Right atrium auricular region (tissue), 2 donors: ENCODE results near the gene KNSTRN. TPM values are rescaled to one million over a fixed set of nuclear protein-coding genes. Genes with fewer than 3 reads are reported as not detected.
A peak's percentile ranks its signal among the peaks of the same experiment; 100 is the strongest.

ENCODE experiments used
- DNase-seq: peaks from one replicate; pipeline ENCODE4 v3.0.0-alpha.2; 2019; ENCODE audit warnings: low spot score
- H3K27ac ChIP-seq, 2 donors: fragments of 200-600 bp; sonication (generic); 1 replicate in 1 of 2; 2 replicates in 1 of 2; pipeline ENCODE4 v1.5.1; 2016 to 2019
- H3K27me3 ChIP-seq, 2 donors: fragments of 200-600 bp; sonication (generic); one replicate each; pipeline versions ENCODE4 v1.5.1 to v1.6.0; 2017 to 2019
- H3K36me3 ChIP-seq: fragments of 200-600 bp; sonication (generic); one replicate; pipeline ENCODE4 v1.5.1; 2016
- H3K4me1 ChIP-seq, 2 donors: fragments of 200-600 bp; sonication (generic); one replicate each; pipeline versions ENCODE4 v1.5.1 to v1.6.0; 2017 to 2019
- H3K4me3 ChIP-seq, 2 donors: fragments of 200-600 bp; sonication (generic); 1 replicate in 1 of 2; 2 replicates in 1 of 2; pipeline ENCODE4 v1.5.1; 2017 to 2019; ENCODE audit warnings: mild to moderate bottlenecking in 1 of 2, moderate library complexity in 1 of 2
- H3K9me3 ChIP-seq, 2 donors: fragments of 200-600 bp; sonication (generic); one replicate each; pipeline ENCODE4 v1.5.1; 2019
- total RNA-seq, 2 donors: library from RNA; depleted of rRNA; stranded (reverse); fragments of >200 nt; gene quantifications; one replicate each; pipeline ENCODE4 v1.1.0, GENCODE V29; 2016
- TF ChIP-seq, protein P1 (sequence below), 2 donors: fragments of 200-600 bp; sonication (generic); IDR thresholded peaks; one replicate each; pipeline ENCODE4 v1.5.1; 2019; ENCODE audit warnings: antibody characterized with exemption in 2 of 2

KNSTRN gene
- total RNA-seq, 2 donors from 2014 or later, result 8.4 to 12.9 TPM

DNA sequence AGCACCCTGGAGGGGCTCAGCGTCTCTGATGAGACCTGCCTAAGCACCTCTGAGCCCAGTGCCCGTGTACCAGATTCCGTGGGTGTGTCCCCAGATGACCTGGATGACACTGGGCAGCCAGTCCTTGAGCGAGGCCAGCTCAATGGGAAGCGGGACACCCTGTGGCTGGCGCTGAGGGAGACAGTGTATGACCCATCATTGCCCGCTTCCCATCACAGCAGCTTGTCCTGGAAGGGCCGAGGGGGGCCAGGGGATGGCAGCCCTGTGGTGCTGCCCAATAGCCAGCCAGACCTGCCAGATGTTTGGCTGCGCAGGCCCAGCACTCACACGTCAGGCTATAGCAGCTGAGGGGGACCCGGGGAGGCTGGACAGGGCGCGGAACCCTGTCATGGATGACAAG is 12.6 kb upstream of the KNSTRN start:
- Histone ChIP-seq H3K27me3 (no peaks in the 10 kb centered on the region), H3K4me1 (peaks cover 0 to 32% of the 10 kb centered on the region in 2 donors), H3K36me3 (no peaks in the 10 kb centered on the region), H3K4me3 (no peak overlapping the region), H3K9me3 (no peaks in the 10 kb centered on the region), H3K27ac (no peak overlapping the region)
- no peak for DNase-seq
- TF ChIP-seq, protein P1, sequence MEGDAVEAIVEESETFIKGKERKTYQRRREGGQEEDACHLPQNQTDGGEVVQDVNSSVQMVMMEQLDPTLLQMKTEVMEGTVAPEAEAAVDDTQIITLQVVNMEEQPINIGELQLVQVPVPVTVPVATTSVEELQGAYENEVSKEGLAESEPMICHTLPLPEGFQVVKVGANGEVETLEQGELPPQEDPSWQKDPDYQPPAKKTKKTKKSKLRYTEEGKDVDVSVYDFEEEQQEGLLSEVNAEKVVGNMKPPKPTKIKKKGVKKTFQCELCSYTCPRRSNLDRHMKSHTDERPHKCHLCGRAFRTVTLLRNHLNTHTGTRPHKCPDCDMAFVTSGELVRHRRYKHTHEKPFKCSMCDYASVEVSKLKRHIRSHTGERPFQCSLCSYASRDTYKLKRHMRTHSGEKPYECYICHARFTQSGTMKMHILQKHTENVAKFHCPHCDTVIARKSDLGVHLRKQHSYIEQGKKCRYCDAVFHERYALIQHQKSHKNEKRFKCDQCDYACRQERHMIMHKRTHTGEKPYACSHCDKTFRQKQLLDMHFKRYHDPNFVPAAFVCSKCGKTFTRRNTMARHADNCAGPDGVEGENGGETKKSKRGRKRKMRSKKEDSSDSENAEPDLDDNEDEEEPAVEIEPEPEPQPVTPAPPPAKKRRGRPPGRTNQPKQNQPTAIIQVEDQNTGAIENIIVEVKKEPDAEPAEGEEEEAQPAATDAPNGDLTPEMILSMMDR (IDR thresholded peaks at IDR 0.05), result no peak

DNA sequence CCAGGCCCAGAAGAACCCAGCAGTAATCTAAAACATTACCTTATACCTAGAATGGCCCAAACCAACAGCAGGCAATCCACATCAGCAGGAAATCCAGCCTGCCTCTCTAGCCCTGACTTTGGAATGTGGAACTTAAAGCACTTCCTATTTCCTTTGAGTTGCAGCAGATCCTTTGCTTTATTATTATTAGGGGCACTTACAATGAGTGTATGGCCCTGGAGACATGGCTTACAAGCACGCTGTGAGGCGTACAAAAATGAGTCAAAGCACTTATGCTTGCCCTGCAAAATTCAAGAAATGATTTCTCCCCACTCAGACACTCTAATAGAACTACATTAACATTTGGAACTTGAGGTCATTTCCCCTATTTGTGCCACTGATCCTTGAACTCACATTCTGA is 9.5 kb upstream of the KNSTRN start:
- Histone ChIP-seq H3K4me1 (peaks cover 0 to 6% of the 10 kb centered on the region in 2 donors), H3K27me3 (no peaks in the 10 kb centered on the region), H3K27ac (no peak overlapping the region), H3K4me3 (no peak overlapping the region), H3K36me3 (no peaks in the 10 kb centered on the region), H3K9me3 (no peaks in the 10 kb centered on the region)
- no peak for DNase-seq
- TF ChIP-seq, protein P1 (IDR thresholded peaks at IDR 0.05), result no peak

DNA sequence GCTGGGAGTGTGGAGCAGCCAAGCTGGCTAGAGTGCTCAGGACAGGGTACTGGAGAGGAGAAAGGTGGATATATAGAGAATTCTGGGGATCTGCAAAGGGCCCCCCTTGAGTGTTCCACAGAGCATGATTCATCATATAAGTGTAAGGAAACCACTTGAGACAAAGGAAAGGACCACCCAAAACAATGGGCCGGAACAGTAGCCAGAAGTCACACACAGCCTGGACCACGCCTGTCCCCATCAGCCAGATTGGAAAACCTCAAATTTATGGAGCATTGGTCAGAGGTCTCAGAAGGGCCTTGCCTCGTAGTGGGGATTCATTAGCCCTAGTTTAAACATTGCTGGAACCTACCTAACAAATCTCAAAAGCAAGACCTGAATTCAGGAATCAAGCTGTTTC is 4.9 kb upstream of the KNSTRN start:
- DNase-seq, result no peak
- Histone ChIP-seq H3K4me3 (no peak overlapping the region), H3K27ac (no peak overlapping the region), H3K36me3 (no peaks in the 10 kb centered on the region), H3K9me3 (no peaks in the 10 kb centered on the region), H3K27me3 (no peaks in the 10 kb centered on the region), H3K4me1 (peaks cover 0 to 18% of the 10 kb centered on the region in 2 donors)
- TF ChIP-seq, protein P1 (IDR thresholded peaks at IDR 0.05), result no peak

DNA sequence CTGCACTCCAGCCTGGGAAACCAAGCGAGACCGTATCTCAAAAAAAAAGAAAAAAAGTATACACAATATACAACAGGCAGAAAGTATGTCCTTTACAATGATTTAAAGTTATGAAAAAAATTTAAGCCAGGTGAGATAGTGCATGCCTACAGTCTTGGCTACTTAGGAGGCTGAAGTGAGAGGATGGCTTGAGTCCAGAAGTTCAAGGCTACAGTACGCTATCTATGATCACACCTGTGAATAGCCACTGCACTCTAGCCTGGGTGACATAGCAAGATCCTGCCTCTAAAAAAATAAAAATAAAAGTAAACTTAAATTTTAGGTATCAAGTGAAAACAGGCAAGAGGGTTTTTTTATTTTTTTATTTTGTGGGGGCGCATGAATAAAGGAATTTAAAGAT is 3.1 kb upstream of the KNSTRN start:
- TF ChIP-seq, protein P1 (IDR thresholded peaks at IDR 0.05), result no peak
- Histone ChIP-seq H3K9me3 (no peaks in the 10 kb centered on the region), H3K4me1 (peaks cover 0 to 30% of the 10 kb centered on the region in 2 donors), H3K36me3 (no peaks in the 10 kb centered on the region), H3K27ac (peak overlapping the region in 1 of 2 donors; percentile 67), H3K27me3 (no peaks in the 10 kb centered on the region), H3K4me3 (no peak overlapping the region)
- DNase-seq, result no peak

DNA sequence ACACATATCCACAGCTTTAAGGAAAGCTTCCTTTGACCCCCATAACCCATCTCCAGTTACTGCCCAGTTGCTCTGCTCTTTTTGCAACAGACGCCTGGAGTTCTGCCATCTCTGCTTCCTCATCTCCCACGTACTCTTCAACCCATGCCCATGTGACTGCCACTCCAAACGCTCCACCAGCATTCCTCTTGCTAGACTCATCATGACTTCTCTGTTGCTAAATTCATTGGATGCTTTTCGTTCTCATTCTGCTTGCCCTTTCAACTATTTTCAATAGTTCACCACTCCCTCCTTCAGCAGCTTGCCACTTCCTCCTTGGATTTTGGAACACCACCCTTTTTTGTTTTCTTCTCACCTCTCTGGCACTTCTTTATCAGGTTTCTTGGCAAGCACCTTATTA is 2.7 kb upstream of the KNSTRN start:
- H3K36me3 ChIP-seq, result no peaks in the 10 kb centered on the region
- peak overlapping the region in 1 of 2 donors; percentile 67 for H3K27ac ChIP-seq
- peaks cover 0 to 30% of the 10 kb centered on the region in 2 donors for H3K4me1 ChIP-seq
- TF ChIP-seq, protein P1 (IDR thresholded peaks at IDR 0.05), result no peak
- no peak overlapping the region for H3K4me3 ChIP-seq
- DNase-seq, result peak; percentile 84
- no peaks in the 10 kb centered on the region for H3K9me3 ChIP-seq
- H3K27me3 ChIP-seq, result no peaks in the 10 kb centered on the region

DNA sequence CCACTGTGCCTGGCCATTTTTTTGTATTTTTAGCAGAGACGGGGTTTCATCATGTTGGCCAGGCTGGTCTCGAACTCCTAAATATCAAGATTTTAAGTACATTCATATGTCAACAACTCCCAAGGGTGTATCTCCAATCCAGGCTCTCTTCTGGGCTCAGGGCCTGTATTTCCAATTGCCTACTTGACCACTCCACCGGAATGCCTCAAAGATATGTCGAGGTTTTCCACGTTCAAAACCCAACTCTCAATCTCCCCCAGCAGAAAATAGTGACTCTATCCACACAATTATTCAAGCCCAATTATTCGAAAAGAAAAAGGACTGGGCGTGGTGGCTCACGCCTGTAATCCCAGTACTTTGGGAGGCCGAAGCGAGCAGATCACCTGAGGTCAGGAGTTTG is 1.9 kb upstream of the KNSTRN start:
- Histone ChIP-seq H3K9me3 (no peaks in the 10 kb centered on the region), H3K36me3 (no peaks in the 10 kb centered on the region), H3K27me3 (no peaks in the 10 kb centered on the region), H3K4me1 (peaks cover 0 to 30% of the 10 kb centered on the region in 2 donors), H3K4me3 (no peak overlapping the region), H3K27ac (peak overlapping the region in 1 of 2 donors; percentile 67)
- TF ChIP-seq, protein P1 (IDR thresholded peaks at IDR 0.05), result no peak
- DNase-seq, result no peak
